ENCODE measurements around the gene VAV2. TPM values are rescaled to one million over a fixed set of nuclear protein-coding genes. Genes with fewer than 3 reads are reported as not detected.

VAV2 gene
- total RNA-seq, 1 donor from 2014 or later = 12.7 TPM

GRCh38 chr9:133975511-133975910, 16.6 kb downstream of the VAV2 start:
- no peak for DNase-seq (ENCODE audit: low spot score in 2 of 2)
- Histone ChIP-seq H3K36me3 (no peaks in the 10 kb centered on the region), H3K4me3 (no peak overlapping the region), H3K27ac (no peak overlapping the region), H3K27me3 (no peaks in the 10 kb centered on the region), H3K9me3 (no peaks in the 10 kb centered on the region), H3K4me1 (peaks cover 0 to 12% of the 10 kb centered on the region in 2 donors)
- intact Hi-C loops (cut with DNase I) = no loop called here
- no peak for TF ChIP-seq CTCF (IDR thresholded peaks at IDR 0.05)

GRCh38 chr9:133974631-133975341, 17.3 kb downstream of the VAV2 start:
- H3K4me3 ChIP-seq = no peak overlapping the region
- no peaks in the 10 kb centered on the region for H3K27me3 ChIP-seq
- intact Hi-C loops (cut with DNase I) = no loop called here
- H3K27ac ChIP-seq = no peak overlapping the region
- H3K9me3 ChIP-seq = no peaks in the 10 kb centered on the region
- H3K36me3 ChIP-seq = no peaks in the 10 kb centered on the region
- no peak for DNase-seq (ENCODE audit: low spot score in 2 of 2)
- H3K4me1 ChIP-seq = peaks cover 0 to 10% of the 10 kb centered on the region in 2 donors
- no peak for TF ChIP-seq CTCF (IDR thresholded peaks at IDR 0.05)

GRCh38 chr9:133973791-133974630, 18.1 kb downstream of the VAV2 start:
- Histone ChIP-seq H3K27me3 (no peaks in the 10 kb centered on the region), H3K9me3 (no peaks in the 10 kb centered on the region), H3K4me1 (peaks cover 0 to 2% of the 10 kb centered on the region in 2 donors), H3K4me3 (no peak overlapping the region), H3K36me3 (no peaks in the 10 kb centered on the region), H3K27ac (no peak overlapping the region)
- TF ChIP-seq CTCF (IDR thresholded peaks at IDR 0.05) = no peak
- intact Hi-C loops (cut with DNase I) = no loop called here
- no peak for DNase-seq (ENCODE audit: low spot score in 2 of 2)

- TF ChIP-seq CTCF (IDR thresholded peaks at IDR 0.05) = no peak
- DNase-seq (ENCODE audit: low spot score in 2 of 2) = no peak
- H3K27ac ChIP-seq = no peak overlapping the region
- intact Hi-C loops (cut with DNase I) = no loop called here
- H3K4me1 ChIP-seq = no peaks in the 10 kb centered on the region
- H3K27me3 ChIP-seq = no peaks in the 10 kb centered on the region
- no peaks in the 10 kb centered on the region for H3K36me3 ChIP-seq
- no peak overlapping the region for H3K4me3 ChIP-seq
- H3K9me3 ChIP-seq = no peaks in the 10 kb centered on the region
Observed at GRCh38 chr9:133973111-133973790, 18.9 kb downstream of the VAV2 start.

GRCh38 chr9:133971981-133972941, 19.9 kb downstream of the VAV2 start:
- no peak for DNase-seq (ENCODE audit: low spot score in 2 of 2)
- no peak overlapping the region for H3K27ac ChIP-seq
- intact Hi-C loops (cut with DNase I) = no loop called here
- TF ChIP-seq CTCF (IDR thresholded peaks at IDR 0.05) = no peak
- H3K4me3 ChIP-seq = no peak overlapping the region
- no peaks in the 10 kb centered on the region for H3K9me3 ChIP-seq
- H3K36me3 ChIP-seq = no peaks in the 10 kb centered on the region
- no peaks in the 10 kb centered on the region for H3K27me3 ChIP-seq
- H3K4me1 ChIP-seq = no peaks in the 10 kb centered on the region
